Liver (tissue), 3 donors: ENCODE data around the gene C18orf54.

Experiments
- ATF3 ChIP-seq: IDR thresholded peaks from 2 replicates; pipeline ENCODE4 v1.6.1; 2016; ENCODE audit warnings: antibody characterized with exemption
- CTCF ChIP-seq: fragments of 150-350 bp; IDR thresholded peaks from 2 replicates; pipeline ENCODE4 v1.5.1; 2017; ENCODE audit warnings: improper control_type of control experiment, low read depth, low read length; ENCODE audit not compliant: missing input control
- EGR1 ChIP-seq, 2 donors: IDR thresholded peaks; 2 replicates each; pipeline ENCODE4 v1.6.1; 2016 to 2018; ENCODE audit warnings: antibody characterized with exemption in 2 of 2, low read depth in 2 of 2
- FOXA1 ChIP-seq: IDR thresholded peaks from 2 replicates; pipeline ENCODE4 v1.6.1; 2016; ENCODE audit warnings: antibody characterized with exemption
- GABPA ChIP-seq, 2 donors: IDR thresholded peaks in 1 of 2; conservative IDR thresholded peaks in 1 of 2; 2 replicates each; pipeline ENCODE4 v1.6.1; 2016; ENCODE audit warnings: antibody characterized with exemption in 2 of 2, mild to moderate bottlenecking in 1 of 2, moderate library complexity in 1 of 2
- HNF4G ChIP-seq: IDR thresholded peaks from 2 replicates; pipeline ENCODE4 v1.6.1; 2016; ENCODE audit warnings: antibody characterized with exemption
- JUND ChIP-seq, 2 donors: IDR thresholded peaks; 2 replicates each; pipeline ENCODE4 v1.6.1; 2016; ENCODE audit warnings: antibody characterized with exemption in 2 of 2
- MAX ChIP-seq: IDR thresholded peaks from 2 replicates; pipeline ENCODE4 v1.6.1; 2016; ENCODE audit warnings: antibody characterized with exemption
- NR2F2 ChIP-seq: IDR thresholded peaks from 2 replicates; pipeline ENCODE4 v1.6.1; 2016; ENCODE audit warnings: antibody characterized with exemption
- RAD21 ChIP-seq, 2 donors: IDR thresholded peaks; 2 replicates each; pipeline ENCODE4 v1.6.1; 2016; ENCODE audit warnings: antibody characterized with exemption in 2 of 2, mild to moderate bottlenecking in 2 of 2
- REST ChIP-seq: IDR thresholded peaks from 2 replicates; pipeline ENCODE4 v1.6.1; 2016; ENCODE audit warnings: antibody characterized with exemption, mild to moderate bottlenecking
- SP1 ChIP-seq: IDR thresholded peaks from 2 replicates; pipeline ENCODE4 v1.6.1; 2018; ENCODE audit warnings: antibody characterized with exemption, mild to moderate bottlenecking
- TAF1 ChIP-seq: conservative IDR thresholded peaks from 2 replicates; pipeline ENCODE4 v1.6.1; 2016; ENCODE audit warnings: antibody characterized with exemption, mild to moderate bottlenecking
- YY1 ChIP-seq: IDR thresholded peaks from 2 replicates; pipeline ENCODE4 v1.6.1; 2016; ENCODE audit warnings: antibody characterized with exemption, mild to moderate bottlenecking
- donor health status: healthy.
- donor health status: healthy.

GRCh38 chr18:54382733-54383252 lies 25.1 kb downstream of the C18orf54 start:
- TF ChIP-seq CTCF (no peak), REST (no peak), SP1 (no peak), RAD21 (IDR thresholded peaks at IDR 0.05) (no peak), FOXA1 (no peak), EGR1 (IDR thresholded peaks at IDR 0.05; ENCODE audit: low read depth in 2 of 2) (no peak), GABPA (IDR thresholded peaks at IDR 0.05 in 1 of 2, conservative IDR thresholded peaks at IDR 0.05 in 1 of 2) (no peak), HNF4G (no peak), TAF1 (no peak), YY1 (no peak), MAX (no peak), JUND (IDR thresholded peaks at IDR 0.05) (no peak), ATF3 (no peak), NR2F2 (no peak)
